ENCODE data around the gene NPS.

The NPS gene

DNA sequence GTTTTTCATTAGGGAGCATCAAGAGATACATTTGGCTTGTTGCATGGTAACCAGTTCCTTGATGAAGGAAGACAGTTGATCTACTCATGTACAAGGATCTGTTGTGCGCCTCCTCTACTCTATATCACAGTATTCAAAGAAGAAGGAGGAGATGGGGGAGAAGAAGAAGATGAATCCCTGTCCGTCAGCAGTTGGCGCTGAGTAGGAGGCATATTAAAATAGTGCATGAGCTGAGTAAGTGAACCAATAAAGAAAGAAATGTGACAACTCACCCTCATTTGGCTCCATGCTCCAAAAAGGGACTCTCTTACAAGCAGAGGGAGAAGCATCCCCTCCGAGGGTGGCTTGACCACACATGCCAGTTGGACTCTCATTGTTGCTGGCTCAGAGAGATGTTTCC, 20.1 kb downstream of the NPS start:
- TF ChIP-seq CTCF (IDR thresholded peaks at IDR 0.05; ENCODE audit: insufficient read depth, low read depth, low read length, missing control alignments), result no peak
- no peak overlapping the region for H3K4me3 ChIP-seq (ENCODE audit: low read length)
- no peak for DNase-seq (ENCODE audit: low read depth)

DNA sequence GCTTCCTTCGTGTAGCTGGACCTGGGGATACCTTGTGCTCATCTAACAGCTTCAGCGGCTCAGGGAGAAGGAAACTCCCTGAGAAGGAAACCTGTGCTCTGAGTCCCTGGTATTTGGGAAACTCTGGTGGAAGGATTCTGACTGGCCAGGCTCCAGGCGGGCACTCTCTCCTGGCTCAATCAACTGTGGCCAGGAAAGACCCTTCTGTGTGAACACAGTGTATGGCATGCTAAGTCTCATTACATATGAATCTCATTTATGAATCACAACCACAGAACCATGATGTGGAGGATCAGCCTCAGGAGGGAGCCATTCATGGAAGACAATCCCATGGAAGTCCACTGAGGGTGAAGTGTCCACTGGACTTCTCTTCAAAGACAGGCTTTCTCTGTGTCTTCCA, 20.9 kb downstream of the NPS start:
- no peak for DNase-seq (ENCODE audit: low read depth)
- no peak for TF ChIP-seq CTCF (IDR thresholded peaks at IDR 0.05; ENCODE audit: insufficient read depth, low read depth, low read length, missing control alignments)
- H3K4me3 ChIP-seq (ENCODE audit: low read length), result no peak overlapping the region

- TF ChIP-seq CTCF (IDR thresholded peaks at IDR 0.05; ENCODE audit: insufficient read depth, low read depth, low read length, missing control alignments), result no peak
These were observed 22.3 kb downstream of the NPS start for GRCh38 chr10:127571386-127571785.

DNA sequence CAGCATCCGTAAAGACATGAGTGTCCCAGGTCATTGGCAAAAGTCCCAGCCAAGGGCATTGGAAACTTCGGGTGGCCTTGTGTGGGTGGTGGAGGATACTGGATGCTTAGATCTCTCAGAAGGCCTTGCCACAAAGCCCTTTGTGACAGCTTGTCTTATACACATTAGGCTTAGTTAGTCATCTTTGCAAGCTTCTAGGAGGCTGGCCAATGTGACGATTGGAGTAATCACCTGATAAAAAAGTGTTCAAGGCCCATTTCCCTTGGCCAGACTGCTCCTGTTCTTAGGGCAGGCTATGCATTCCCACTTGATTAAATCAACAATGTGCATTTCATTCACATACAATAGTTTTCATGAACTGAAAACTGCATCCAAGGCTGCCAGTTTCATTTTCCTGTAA, 26.9 kb downstream of the NPS start:
- no peak for DNase-seq (ENCODE audit: low read depth)
- TF ChIP-seq CTCF (IDR thresholded peaks at IDR 0.05; ENCODE audit: insufficient read depth, low read depth, low read length, missing control alignments), result no peak
- no peak overlapping the region for H3K4me3 ChIP-seq (ENCODE audit: low read length)

More at GRCh38 chr10:127571386-127571785, 22.3 kb downstream of the NPS start:
- no peak overlapping the region for H3K4me3 ChIP-seq (ENCODE audit: low read length)
- DNase-seq (ENCODE audit: low read depth), result no peak

GRCh38 chr10:127576740-127577161, 27.6 kb downstream of the NPS start:
- no peak overlapping the region for H3K4me3 ChIP-seq (ENCODE audit: low read length)
- no peak for TF ChIP-seq CTCF (IDR thresholded peaks at IDR 0.05; ENCODE audit: insufficient read depth, low read depth, low read length, missing control alignments)
- DNase-seq (ENCODE audit: low read depth), result no peak

DNA sequence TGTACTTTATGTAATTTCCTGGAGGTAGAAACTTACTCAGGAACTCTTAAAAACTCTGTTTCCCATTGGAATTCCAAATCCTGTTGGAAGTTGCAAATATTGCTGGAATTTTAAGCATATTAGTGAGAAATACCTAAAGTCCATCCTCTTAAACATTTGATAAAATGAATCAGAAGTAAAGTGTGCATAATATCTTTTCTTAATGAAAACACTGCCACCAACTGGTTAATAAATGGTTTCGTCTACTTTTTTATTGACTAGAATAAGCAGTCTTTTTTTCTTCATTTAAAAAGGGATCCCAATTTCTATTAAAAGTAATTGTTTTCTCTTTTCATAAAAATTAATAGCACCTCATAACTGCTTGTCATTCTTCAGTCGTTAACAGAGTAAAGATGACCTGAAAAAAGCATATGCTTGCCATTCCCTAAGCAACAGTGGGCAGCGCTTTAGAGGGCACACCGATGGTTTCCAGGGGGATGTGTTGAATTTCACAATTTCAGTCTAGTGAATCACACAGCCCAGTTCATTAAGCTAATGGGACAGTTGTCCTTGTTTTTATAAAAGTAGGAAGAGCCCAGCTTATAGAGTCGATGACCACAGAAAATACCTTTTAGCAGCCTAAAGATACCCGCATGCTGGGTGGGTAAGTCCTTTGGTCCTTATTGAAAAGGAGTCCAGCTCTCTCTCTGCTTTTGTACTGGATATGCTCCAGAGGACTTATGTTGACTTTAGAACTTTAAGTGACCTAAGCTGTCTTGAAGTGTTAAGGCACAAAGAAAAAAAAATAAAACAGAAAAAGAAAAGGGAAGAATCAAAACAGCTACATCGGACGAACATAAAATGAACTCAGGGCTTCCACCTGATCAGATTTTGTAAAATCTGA, 28.5 kb downstream of the NPS start:
- H3K4me3 ChIP-seq (ENCODE audit: low read length), result no peak overlapping the region
- no peak for TF ChIP-seq CTCF (IDR thresholded peaks at IDR 0.05; ENCODE audit: insufficient read depth, low read depth, low read length, missing control alignments)
- DNase-seq (ENCODE audit: low read depth), result peak; percentile 2
